GM12878 (cell line): ENCODE data around the gene PYHIN1. TPM values are rescaled to one million over a fixed set of nuclear protein-coding genes. Genes with fewer than 3 reads are reported as not detected.

ENCODE experiments used
- ATAC-seq: fragments of 200-7000 bp; cut with Tn5 transposase; 3 replicates; pipeline ENCODE4 v1.9.1; 2020; ENCODE audit warnings: mild to moderate bottlenecking, moderate library complexity
- BruUV-seq: library from RNA; stranded (reverse); fragments of 400-500 nt; replicated peaks from 2 replicates; lab custom pipeline; 2021; lab: Mats Ljungman, UMichigan
- CTCF ChIA-PET: fragments of 300-600 bp; sonication (Branson Sonifier 250); formaldehyde crosslinking; extraction: SDS; loops from one replicate; lab custom pipeline; 2021; ENCODE audit warnings: inconsistent platforms; lab: Yijun Ruan, JAX
- POLR2A ChIA-PET: fragments of 350-600 bp; formaldehyde crosslinking; extraction: SDS; loops from one replicate; lab custom pipeline; 2021; ENCODE audit warnings: inconsistent platforms; lab: Charles Lee
- RAD21 ChIA-PET: fragments of 300-600 bp; sonication (Branson Sonifier 250); formaldehyde crosslinking; loops from one replicate; lab custom pipeline; 2023; ENCODE audit warnings: antibody characterized with exemption; ENCODE audit not compliant: unreplicated experiment; lab: Charles Lee
- SMC1A ChIA-PET: fragments of 300-600 bp; sonication (Branson Sonifier 250); formaldehyde crosslinking; loops from one replicate; lab custom pipeline; 2023; ENCODE audit not compliant: unreplicated experiment, uncharacterized antibody; lab: Charles Lee
- DNase-seq: peaks from one replicate; pipeline ENCODE4 v3.0.0-alpha.2; 2011; ENCODE audit warnings: low read depth, low spot score
- FAIRE-seq: peaks from 3 replicates; lab custom pipeline; 2011; peaks lifted over from hg19 to GRCh38; lab: Jason Lieb, UNC
- H2AFZ ChIP-seq: 2 replicates; pipeline ENCODE4 v1.6.0; 2011; ENCODE audit warnings: low read depth, low read length, control low read depth; ENCODE audit not compliant: control insufficient read depth
- H3K27ac ChIP-seq: 2 replicates; pipeline ENCODE4 v1.5.1; 2011; ENCODE audit warnings: control low read depth; ENCODE audit not compliant: control insufficient read depth, insufficient read depth
- H3K27me3 ChIP-seq, 2 experiments: replicated peaks in 1 of 2; 2 replicates each; pipeline versions ENCODE4 v1.6.0 to v1.6.1; 2011; ENCODE audit warnings: low read length in 1 of 2; ENCODE audit not compliant: control insufficient read depth in 2 of 2, insufficient read depth in 2 of 2
- H3K36me3 ChIP-seq, 2 experiments: 2 replicates each; pipeline ENCODE4 v1.5.1; 2011; ENCODE audit warnings: low read length in 1 of 2; ENCODE audit not compliant: control insufficient read depth in 2 of 2, insufficient read depth in 2 of 2
- H3K4me1 ChIP-seq: 2 replicates; pipeline ENCODE4 v1.6.1; 2011; ENCODE audit warnings: mild to moderate bottlenecking, low read length, moderate library complexity, mixed read lengths; ENCODE audit not compliant: control insufficient read depth, insufficient read depth
- H3K4me2 ChIP-seq: 2 replicates; pipeline ENCODE4 v1.6.0; 2011; ENCODE audit warnings: control low read depth; ENCODE audit not compliant: control insufficient read depth, insufficient read depth
- H3K4me3 ChIP-seq: fragments of 200-600 bp; sonication (generic); 2 replicates; pipeline ENCODE4 v1.5.1; 2016
- H3K79me2 ChIP-seq: 2 replicates; pipeline ENCODE4 v1.6.0; 2011; ENCODE audit warnings: low read length; ENCODE audit not compliant: control insufficient read depth, insufficient read depth
- H3K9ac ChIP-seq: 2 replicates; pipeline ENCODE4 v1.8.0; 2011; ENCODE audit warnings: low read length, control low read depth, mixed read lengths; ENCODE audit not compliant: control insufficient read depth, insufficient read depth
- H3K9me3 ChIP-seq: replicated peaks from 3 replicates; pipeline ENCODE4 v1.5.1; 2011; ENCODE audit warnings: mild to moderate bottlenecking, low read length; ENCODE audit not compliant: control insufficient read depth, insufficient read depth
- H4K20me1 ChIP-seq: 2 replicates; pipeline ENCODE4 v1.6.0; 2011; ENCODE audit not compliant: control insufficient read depth, insufficient read depth
- CBFB ChIP-seq: IDR thresholded peaks from 2 replicates; pipeline ENCODE4 v1.6.1; 2016; ENCODE audit warnings: antibody characterized with exemption, low read depth
- CEBPB ChIP-seq, 2 experiments: fragments of 150-350 bp in 1 of 2; IDR thresholded peaks; 2 replicates each; pipeline ENCODE4 v1.6.1; 2012 to 2014; ENCODE audit warnings: low read depth in 2 of 2, low read length in 2 of 2, borderline replicate concordance in 1 of 2, inconsistent platforms in 1 of 2
- CHD1 ChIP-seq: IDR thresholded peaks from 2 replicates; pipeline ENCODE4 v1.6.1; 2012; ENCODE audit warnings: low read depth, low read length, improper control_type of control experiment
- CHD4 ChIP-seq: fragments of 200-600 bp; sonication (generic); IDR thresholded peaks from 2 replicates; pipeline ENCODE4 v1.6.1; 2016; ENCODE audit warnings: mild to moderate bottlenecking
- E4F1 ChIP-seq: fragments of 450-650 bp; IDR thresholded peaks from 2 replicates; pipeline ENCODE4 v1.6.1; 2018; ENCODE audit warnings: borderline replicate concordance, mild to moderate bottlenecking; ENCODE audit not compliant: partially characterized antibody
- ELK1 ChIP-seq: IDR thresholded peaks from 2 replicates; pipeline ENCODE4 v1.6.1; 2012; ENCODE audit warnings: low read depth, low read length, improper control_type of control experiment
- ETV6 ChIP-seq, 2 experiments: fragments of 450-650 bp in 1 of 2; IDR thresholded peaks in 1 of 2; conservative IDR thresholded peaks in 1 of 2; 2 replicates each; pipeline ENCODE4 v1.6.1; 2014; ENCODE audit warnings: antibody characterized with exemption in 1 of 2, borderline replicate concordance in 1 of 2, low read depth in 1 of 2, mild to moderate bottlenecking in 1 of 2, moderate library complexity in 1 of 2
- GABPA ChIP-seq: IDR thresholded peaks from 2 replicates; pipeline ENCODE4 v1.6.1; 2014; ENCODE audit warnings: antibody characterized with exemption, low read depth, mild to moderate bottlenecking, inconsistent platforms
- IKZF1 ChIP-seq: fragments of 450-650 bp; conservative IDR thresholded peaks from 2 replicates; pipeline ENCODE4 v1.6.1; 2017; ENCODE audit warnings: antibody characterized with exemption, mild to moderate bottlenecking
- NFIC ChIP-seq: IDR thresholded peaks from 2 replicates; pipeline ENCODE4 v1.6.1; 2012; ENCODE audit warnings: low read depth, mild to moderate bottlenecking, inconsistent platforms, low read length, moderate library complexity
- NFYA ChIP-seq: IDR thresholded peaks from 2 replicates; pipeline ENCODE4 v1.6.1; 2011; ENCODE audit warnings: low read depth, mild to moderate bottlenecking, low read length, improper control_type of control experiment, borderline replicate concordance
- NRF1 ChIP-seq: conservative IDR thresholded peaks from 2 replicates; pipeline ENCODE4 v1.6.1; 2011; ENCODE audit warnings: mild to moderate bottlenecking, low read depth, low read length, improper control_type of control experiment
- RAD51 ChIP-seq: fragments of 450-650 bp; IDR thresholded peaks from 2 replicates; pipeline ENCODE4 v1.6.1; 2016; ENCODE audit warnings: moderate library complexity, mild to moderate bottlenecking, inconsistent platforms
- RB1 ChIP-seq: fragments of 450-650 bp; formaldehyde crosslinking; IDR thresholded peaks from 2 replicates; pipeline ENCODE4 v1.6.1; 2017; ENCODE audit warnings: mild to moderate bottlenecking, borderline replicate concordance
- SUPT20H ChIP-seq: IDR thresholded peaks from 2 replicates; pipeline ENCODE4 v1.6.1; 2011; ENCODE audit warnings: low read depth, mild to moderate bottlenecking, low read length, moderate library complexity, borderline replicate concordance; ENCODE audit not compliant: control insufficient read depth
- USF2 ChIP-seq: IDR thresholded peaks from 2 replicates; pipeline ENCODE4 v1.6.1; 2011; ENCODE audit warnings: low read depth, low read length, improper control_type of control experiment, borderline replicate concordance
- ZNF274 ChIP-seq: IDR thresholded peaks from one replicate; pipeline ENCODE4 v1.8.0; 2011; ENCODE audit not compliant: insufficient read length, insufficient read depth
- WGBS: methylation state at CpG from one replicate; pipeline ENCODE4 v1.1.6; 2016; ENCODE audit warnings: low lambda C conversion rate; ENCODE audit not compliant: insufficient replicate concordance, insufficient coverage; ENCODE audit errors: missing lambda C conversion rate; 5-methylcytosine and 5-hydroxymethylcytosine counted together
- in situ Hi-C: fragments of 300-500 bp; cut with MboI; formaldehyde crosslinking; loops from 9 replicates; pipeline ENCODE4 v1.14.3; 2018; ENCODE audit warnings: mixed read lengths
- intact Hi-C: fragments of 100-400 bp; cut with micrococcal nuclease; formaldehyde crosslinking; loops from one replicate; pipeline ENCODE4 v1.14.2; 2022; ENCODE audit not compliant: unreplicated experiment
- polyA plus RNA-seq, 11 experiments: library from polyadenylated mRNA; depleted of rRNA in 4 of 11; unstranded in 6 of 11; stranded (reverse) in 5 of 11; fragments of >200 nt; fragmentation: Nextera tagmentation in 4 of 11; fragmentation: Illumina TruSeq in 1 of 11; extraction: Ambion mirVana in 4 of 11; extraction: Trizol in 1 of 11; gene quantifications; 1 replicate in 1 of 11; 2 replicates in 10 of 11; pipeline versions ENCODE4 v1.2.1 to v1.2.3, GENCODE V29; 2011 to 2016; ENCODE audit warnings: inconsistent platforms in 2 of 11, missing spikeins in 2 of 11, low read depth in 1 of 11
- total RNA-seq, 4 experiments: library from RNA; depleted of rRNA in 3 of 4; stranded (reverse); fragments of >200 nt in 3 of 4; fragmentation: Illumina TruSeq in 1 of 4; extraction: Trizol in 1 of 4; gene quantifications; 2 replicates each; pipeline versions ENCODE4 v1.2.1 to v1.2.3, GENCODE V29; 2013 to 2021

The PYHIN1 gene
- total and polyA plus RNA-seq, 10 of the 15 experiments (the other 5 are each of a cell fraction or from before 2014, with no cell fraction given): 0.19 to 7.2 (median 0.38) TPM

GRCh38 chr1:159000070-159000409 lies 68.7 kb downstream of the PYHIN1 start:
- Histone ChIP-seq H3K9ac (no peak overlapping the region), H3K4me3 (no peak overlapping the region), H3K79me2 (no peaks in the 10 kb centered on the region), H3K27ac (no peak overlapping the region), H4K20me1 (no peaks in the 10 kb centered on the region), H3K4me2 (no peak overlapping the region), H3K27me3 (no peaks in the 10 kb centered on the region), H2AFZ (no peak overlapping the region), H3K4me1 (peaks cover 7% of the 10 kb centered on the region), H3K36me3 (no peaks in the 10 kb centered on the region; a peak in 1 of 4 replicates), H3K9me3 (no peaks in the 10 kb centered on the region)
- no peak for FAIRE-seq
- ChIA-PET RAD21 (interaction anchor here (1.0 to 1.4 kb wide), 3 partner anchors 73 to 798 kb away, joined by 3 to 5 read pairs (median 4); no protein-coding TSS in a partner anchor), SMC1A (interaction anchor here (1.0 to 4.3 kb wide), 8 partner anchors 9 to 881 kb away, joined by 3 to 46 read pairs (median 4); partner anchors contain the start of gene IFI16), POLR2A (interaction anchor here (1.1 kb wide), 1 partner anchor 8 kb away, joined by 3 read pairs; no protein-coding TSS in a partner anchor), CTCF (interaction anchor here (0.5 to 3.1 kb wide), 9 partner anchors 8 to 1494 kb away, joined by 3 to 25 read pairs (median 5); no protein-coding TSS in a partner anchor)
- intact Hi-C loops (no loop called here), in situ Hi-C loops (loop anchor here (10.0 kb wide), 1 partner anchor 715 kb away; the partner anchor contains the start of gene CD1C)
- TF ChIP-seq NFIC (no peak), USF2 (no peak), E4F1 (no peak), ZNF274 (no peak), CHD1 (no peak), CEBPB (IDR thresholded peaks at IDR 0.05; ENCODE audit: borderline replicate concordance in 1 of 2, low read depth in 2 of 2, low read length in 2 of 2) (no peak), RB1 (no peak), IKZF1 (no peak), CBFB (no peak), NRF1 (no peak), RAD51 (no peak), ETV6 (conservative IDR thresholded peaks at IDR 0.05 in 1 of 2, IDR thresholded peaks at IDR 0.05 in 1 of 2; ENCODE audit: borderline replicate concordance in 1 of 2, low read depth in 1 of 2) (no peak), ELK1 (no peak), CHD4 (no peak), GABPA (no peak), NFYA (no peak), SUPT20H (no peak)
- 80% methylated on average over 6 of the region's 6 CpGs for WGBS
- DNase-seq: no peak
- BruUV-seq: no TSS peak
- no peak for ATAC-seq
